Vagina (tissue), 2 donors: ENCODE results near the gene ZBTB25. TPM values are rescaled to one million over a fixed set of nuclear protein-coding genes. Genes with fewer than 3 reads are reported as not detected.

ENCODE experiments used
- DNase-seq, 2 donors: peaks; one replicate each; pipeline ENCODE4 v3.0.0-alpha.2; 2017; ENCODE audit errors: extremely low spot score in 2 of 2
- H3K27ac ChIP-seq: fragments of 200-600 bp; sonication (generic); one replicate; pipeline ENCODE4 v1.5.1; 2019
- H3K27me3 ChIP-seq: fragments of 200-600 bp; sonication (generic); one replicate; pipeline ENCODE4 v1.5.1; 2019
- H3K36me3 ChIP-seq, 2 donors: fragments of 200-600 bp; sonication (generic); one replicate each; pipeline ENCODE4 v1.5.1; 2017 to 2019
- H3K4me1 ChIP-seq: fragments of 200-600 bp; sonication (generic); one replicate; pipeline ENCODE4 v1.5.1; 2019
- H3K4me3 ChIP-seq, 2 donors: fragments of 200-600 bp; sonication (generic); 1 replicate in 1 of 2; 2 replicates in 1 of 2; pipeline ENCODE4 v1.5.1; 2016 to 2019
- H3K9me3 ChIP-seq: fragments of 200-600 bp; sonication (generic); one replicate; pipeline ENCODE4 v1.5.1; 2019
- CTCF ChIP-seq, 3 experiments: fragments of 450-650 bp in 2 of 3; fragments of 200-600 bp in 1 of 3; sonication (generic) in 1 of 3; IDR thresholded peaks; one replicate each; pipeline ENCODE4 v1.5.1; 2017 to 2019; ENCODE audit warnings: antibody characterized with exemption in 3 of 3, mild to moderate bottlenecking in 2 of 3, moderate library complexity in 2 of 3
- POLR2A ChIP-seq, 2 donors: fragments of 450-650 bp; IDR thresholded peaks; one replicate each; pipeline ENCODE4 v1.6.1; 2017; ENCODE audit warnings: antibody characterized with exemption in 2 of 2, mild to moderate bottlenecking in 2 of 2, moderate library complexity in 2 of 2
- POLR2AphosphoS5 ChIP-seq, 2 donors: sonication (generic); formaldehyde crosslinking; IDR thresholded peaks; one replicate each; pipeline ENCODE4 v1.9.0; 2017; ENCODE audit warnings: antibody characterized with exemption in 2 of 2, mild to moderate bottlenecking in 2 of 2, low read depth in 1 of 2; ENCODE audit not compliant: insufficient read depth in 1 of 2
- intact Hi-C: fragments of 100-400 bp; cut with DNase I; formaldehyde crosslinking; loops from one replicate; pipeline ENCODE4 v1.15.1; 2023
- total RNA-seq: library from RNA; depleted of rRNA; stranded (reverse); fragments of >200 nt; gene quantifications from one replicate; pipeline ENCODE4 v1.2.3, GENCODE V29; 2016

ZBTB25 gene
- total RNA-seq, 1 donor from 2014 or later = 11.3 TPM

- intact Hi-C loops = no loop called here
- no peaks in the 10 kb centered on the region for H3K9me3 ChIP-seq
These were observed 36.9 kb upstream of the ZBTB25 start, which contains the start of gene HSPA2 for GRCh38 chr14:64540208-64541202. TSS of gene HSPA2 (plus strand) at chr14:64540741. CDS start at chr14:64540850, 109 bp downstream.

GRCh38 chr14:64536488-64537245 is 33.0 kb upstream of the ZBTB25 start:
- no peak for DNase-seq
- no peak for TF ChIP-seq CTCF (IDR thresholded peaks at IDR 0.05)
- TF ChIP-seq POLR2AphosphoS5 (IDR thresholded peaks at IDR 0.05; ENCODE audit: insufficient read depth in 1 of 2, low read depth in 1 of 2) = no peak
- no peak for TF ChIP-seq POLR2A (IDR thresholded peaks at IDR 0.05)

More at GRCh38 chr14:64540208-64541202, 36.9 kb upstream of the ZBTB25 start, which contains the start of gene HSPA2:
- peaks cover 19% of the 10 kb centered on the region for H3K4me1 ChIP-seq
- H3K4me3 ChIP-seq = peak within 1 kb of the TSS; percentile 50 to 56
- H3K27ac ChIP-seq = peak within 1 kb of the TSS; percentile 74
- H3K27me3 ChIP-seq = no peaks in the 10 kb centered on the region
- TF ChIP-seq CTCF (IDR thresholded peaks at IDR 0.05) (peak; percentile 57 to 74 (median 66)), POLR2AphosphoS5 (IDR thresholded peaks at IDR 0.05; ENCODE audit: insufficient read depth in 1 of 2, low read depth in 1 of 2) (peak; percentile 83 to 90), POLR2A (IDR thresholded peaks at IDR 0.05) (peak; percentile 48 to 88)
- H3K36me3 ChIP-seq = no peaks in the 10 kb centered on the region
- peak; percentile 99 to 100 for DNase-seq

GRCh38 chr14:64531567-64531966 is 27.9 kb upstream of the ZBTB25 start:
- Histone ChIP-seq H3K4me1 (no peaks in the 10 kb centered on the region), H3K9me3 (no peaks in the 10 kb centered on the region), H3K36me3 (no peaks in the 10 kb centered on the region), H3K27ac (no peak overlapping the region), H3K4me3 (no peak overlapping the region), H3K27me3 (no peaks in the 10 kb centered on the region)
- no peak for DNase-seq
- intact Hi-C loops = loop anchor here (10.0 kb wide), 1 partner anchor 103 kb away; no protein-coding TSS in a partner anchor
- TF ChIP-seq CTCF (IDR thresholded peaks at IDR 0.05) (no peak), POLR2AphosphoS5 (IDR thresholded peaks at IDR 0.05; ENCODE audit: insufficient read depth in 1 of 2, low read depth in 1 of 2) (no peak), POLR2A (IDR thresholded peaks at IDR 0.05) (no peak)

More at GRCh38 chr14:64536488-64537245, 33.0 kb upstream of the ZBTB25 start:
- Histone ChIP-seq H3K27ac (no peak overlapping the region), H3K4me1 (peaks cover 19% of the 10 kb centered on the region), H3K27me3 (no peaks in the 10 kb centered on the region), H3K4me3 (no peak overlapping the region), H3K9me3 (no peaks in the 10 kb centered on the region), H3K36me3 (no peaks in the 10 kb centered on the region)
- intact Hi-C loops = loop anchor here (10.0 kb wide), 1 partner anchor 98 kb away; no protein-coding TSS in a partner anchor

- peaks cover 0 to 7% of the 10 kb centered on the region in 2 donors for H3K36me3 ChIP-seq
- DNase-seq = no peak
- H3K27me3 ChIP-seq = no peaks in the 10 kb centered on the region
- intact Hi-C loops = no loop called here
- H3K4me1 ChIP-seq = peaks cover 3% of the 10 kb centered on the region
- TF ChIP-seq POLR2A (IDR thresholded peaks at IDR 0.05) = no peak
- H3K9me3 ChIP-seq = no peaks in the 10 kb centered on the region
- no peak overlapping the region for H3K27ac ChIP-seq
- H3K4me3 ChIP-seq = no peak overlapping the region
These were observed 21.7 kb upstream of the ZBTB25 start for GRCh38 chr14:64525354-64525753.
